Activated CD4-positive, alpha-beta T cell treated with anti-CD3 and anti-CD28 coated beads, Interleukin-2, Interleukin-6, amounts not matched to agents 100 ng/mL and 50 ng/mL, durations not matched to agents 16 hours and 8 hours (primary cell): ENCODE results near the gene SMG1.

Experiments
- DNase-seq: peaks from one replicate; pipeline ENCODE4 v3.0.0-alpha.2; 2020

Gene SMG1

GRCh38 chr16:18842565-18842964 is 83.6 kb downstream of the SMG1 start:
- no peak for DNase-seq

DNA sequence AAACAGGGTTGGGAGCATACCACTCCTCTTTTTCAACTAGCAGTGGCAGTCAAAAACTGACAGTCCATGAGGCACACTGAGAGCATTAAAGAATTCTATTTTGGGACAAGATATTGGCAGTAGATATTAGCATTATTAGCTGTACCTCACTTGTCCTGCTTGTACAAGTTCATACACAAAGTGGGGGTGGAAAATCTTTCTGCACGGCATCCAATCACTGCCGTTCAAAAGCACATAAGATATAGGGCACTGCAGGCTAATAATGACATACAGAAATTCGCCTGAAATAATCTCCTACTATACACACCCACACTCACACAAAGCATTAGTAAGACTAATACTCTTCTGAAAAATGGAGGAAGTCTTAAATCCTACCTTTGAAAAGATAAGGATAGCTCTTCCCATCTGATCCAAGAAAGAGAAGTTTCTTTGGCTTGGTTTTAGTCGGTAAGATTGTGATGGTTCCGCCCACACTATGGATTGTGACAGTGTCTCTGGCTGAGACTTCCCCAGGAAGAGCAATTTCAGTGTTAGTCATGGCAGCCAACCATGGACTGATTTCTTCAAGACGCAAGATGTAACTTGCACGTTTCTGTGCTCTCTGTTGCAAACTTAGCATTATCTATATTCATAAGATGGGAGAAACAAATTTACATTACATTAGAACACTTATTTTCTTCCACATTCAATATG is 84.2 kb downstream of the SMG1 start:
- no peak for DNase-seq

DNA sequence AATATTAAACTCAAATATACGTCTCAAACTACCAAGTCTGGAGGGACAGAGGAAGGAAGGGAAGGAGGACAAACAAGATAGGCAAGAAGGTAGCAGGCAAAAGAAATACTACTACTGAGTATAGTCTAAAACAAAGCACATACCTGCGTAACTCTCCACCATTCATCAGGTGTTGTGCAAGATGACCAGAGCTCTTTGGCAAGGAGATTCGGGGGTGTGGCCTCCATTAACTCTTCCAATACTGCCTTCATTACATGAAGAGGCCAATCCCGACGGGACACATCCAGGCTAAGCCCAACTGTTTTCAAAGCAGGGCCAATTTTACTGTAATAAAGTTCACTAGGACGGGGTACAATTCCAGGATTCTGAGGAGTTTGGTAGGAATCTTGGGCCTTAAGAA is 86.7 kb downstream of the SMG1 start:
- no peak for DNase-seq

- DNase-seq, result peak; percentile 16
These were observed 89.5 kb downstream of the SMG1 start for GRCh38 chr16:18836702-18837101.

DNA sequence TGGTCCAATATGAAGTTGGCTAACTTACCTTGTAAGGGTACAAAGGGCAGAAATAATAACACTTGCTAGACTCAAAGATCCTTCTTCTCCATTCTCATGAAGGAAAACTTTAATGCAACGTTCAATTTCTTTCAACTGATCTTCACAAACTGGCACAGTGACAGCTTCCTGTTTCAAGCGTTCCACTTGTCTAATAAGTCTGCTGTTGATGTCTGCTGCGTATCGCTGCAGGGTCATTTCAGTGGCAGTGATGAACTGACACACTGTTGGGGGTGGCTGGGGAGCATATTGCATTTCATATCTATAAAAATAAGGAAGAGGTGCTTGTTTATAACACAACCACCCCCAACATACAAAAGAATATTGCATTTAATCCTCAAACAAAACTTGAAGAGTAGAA is 91.3 kb downstream of the SMG1 start:
- DNase-seq, result no peak

DNA sequence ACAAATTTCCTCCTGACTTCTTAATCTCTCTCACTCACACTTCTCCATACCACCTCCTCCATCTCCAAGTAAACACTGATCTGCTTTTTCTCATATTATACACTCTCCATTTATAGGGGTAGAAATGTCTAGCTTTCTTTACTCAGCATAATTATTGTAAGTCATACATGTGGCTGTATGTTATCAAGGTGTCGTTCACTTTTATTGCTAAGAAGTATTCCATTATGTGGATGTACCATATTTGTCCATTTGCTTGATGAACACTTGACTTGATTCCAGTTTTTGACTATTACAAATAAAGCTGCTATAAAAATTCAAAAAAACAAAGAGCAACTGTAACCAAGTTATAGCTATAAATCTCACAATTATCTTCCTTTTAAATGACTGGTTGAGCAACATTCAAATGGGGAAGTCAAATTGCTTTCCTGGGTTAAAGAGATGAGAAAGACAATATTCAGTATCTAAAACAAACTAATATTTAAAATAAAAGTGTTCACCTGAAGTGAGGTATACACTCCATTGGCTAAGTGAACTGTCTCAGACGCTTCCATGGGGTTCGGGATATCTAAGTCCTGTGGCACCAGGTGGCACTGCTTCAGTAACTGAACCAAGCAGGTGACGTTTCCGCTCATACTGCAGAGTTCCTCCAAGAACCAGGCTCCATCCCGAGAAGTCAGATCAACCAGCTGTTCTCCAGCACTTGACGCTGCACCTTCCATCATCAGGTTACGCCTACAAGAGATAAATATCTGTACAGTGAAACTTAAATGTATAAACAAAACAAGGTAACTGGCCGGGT is 92.3 kb downstream of the SMG1 start:
- DNase-seq, result no peak

DNA sequence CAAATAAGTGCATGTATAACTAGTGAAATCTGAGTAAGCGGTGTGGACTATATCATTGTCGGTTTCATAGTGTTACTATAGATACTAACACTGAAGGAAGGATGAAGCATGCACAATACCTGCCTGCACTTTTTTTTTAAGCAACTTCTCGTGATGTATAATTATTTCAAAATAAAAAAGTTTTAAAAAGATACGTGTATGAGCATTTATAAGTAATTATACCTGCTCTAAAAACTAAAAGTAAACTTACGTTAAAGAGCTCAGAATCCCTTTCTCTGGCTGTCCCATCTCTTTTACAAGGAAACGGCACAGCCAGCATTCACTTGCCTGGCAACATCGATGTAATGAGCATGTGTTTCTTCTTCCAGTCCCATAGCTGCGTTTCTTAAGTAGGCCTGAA is 93.6 kb downstream of the SMG1 start:
- no peak for DNase-seq

DNA sequence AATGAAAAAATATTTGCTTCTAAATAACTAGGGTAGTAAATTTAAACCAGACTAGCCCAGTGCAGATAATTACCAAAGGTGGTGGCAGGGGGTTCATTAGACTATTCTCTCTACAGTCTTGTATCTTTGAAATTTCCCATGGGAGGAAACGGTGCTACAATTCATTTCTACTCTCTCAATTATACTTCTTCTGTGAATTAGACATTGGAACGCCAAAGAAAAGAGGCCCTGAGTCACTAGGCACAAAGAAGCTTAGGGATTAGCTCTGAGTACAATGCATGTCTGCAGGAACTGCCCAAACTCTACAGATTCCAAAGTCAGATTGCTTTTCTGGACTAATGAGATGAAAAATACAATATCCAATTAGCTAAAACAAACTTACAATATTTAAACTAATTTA is 94.2 kb downstream of the SMG1 start:
- no peak for DNase-seq

DNA sequence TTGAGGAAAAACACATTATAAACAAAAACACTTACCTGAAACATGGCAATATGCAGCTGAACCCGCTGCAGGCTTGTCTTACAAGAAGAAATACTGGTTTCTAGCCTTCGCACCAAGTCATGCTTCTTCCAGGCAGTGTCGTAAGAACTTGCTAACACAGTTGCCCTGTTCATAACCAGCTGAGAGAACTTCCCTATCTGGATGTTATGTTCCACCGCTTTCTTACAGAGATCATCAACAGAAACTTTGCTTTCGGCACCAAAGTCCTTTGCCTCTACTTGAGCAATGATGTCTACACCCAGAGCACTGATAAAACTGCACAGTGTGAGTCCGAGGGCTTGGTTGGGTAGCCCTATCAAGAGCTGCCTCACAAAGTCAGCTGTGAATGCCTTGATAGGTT is 97.0 kb downstream of the SMG1 start:
- no peak for DNase-seq

GRCh38 chr16:18827890-18828289 is 98.3 kb downstream of the SMG1 start:
- peak; percentile 17 for DNase-seq

DNA sequence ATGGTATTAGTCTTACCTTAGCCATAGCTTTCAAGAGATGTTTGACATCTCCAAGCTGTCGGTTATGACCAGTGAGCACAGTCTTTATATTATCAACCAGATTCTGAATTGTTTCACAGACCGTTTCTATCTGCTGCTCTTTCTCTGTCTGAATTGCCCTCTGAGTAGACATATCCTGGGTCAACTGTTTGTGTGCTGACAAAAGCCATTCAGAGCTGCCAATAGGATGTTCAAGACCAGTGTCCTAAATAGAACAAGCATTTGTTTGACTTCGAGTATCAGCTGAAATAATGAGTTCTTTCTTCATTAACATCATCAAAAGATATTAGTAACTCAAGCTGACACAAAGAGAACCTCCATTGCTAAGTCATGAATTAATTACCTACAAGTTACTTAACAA is 109.9 kb downstream of the SMG1 start:
- no peak for DNase-seq

- no peak for DNase-seq
These were observed 114.3 kb downstream of the SMG1 start for GRCh38 chr16:18811925-18812324.

- DNase-seq, result no peak
These were observed 117.0 kb downstream of the SMG1 start for GRCh38 chr16:18809165-18809564.

GRCh38 chr16:18805257-18805773 is 120.9 kb downstream of the SMG1 start:
- DNase-seq, result no peak

DNA sequence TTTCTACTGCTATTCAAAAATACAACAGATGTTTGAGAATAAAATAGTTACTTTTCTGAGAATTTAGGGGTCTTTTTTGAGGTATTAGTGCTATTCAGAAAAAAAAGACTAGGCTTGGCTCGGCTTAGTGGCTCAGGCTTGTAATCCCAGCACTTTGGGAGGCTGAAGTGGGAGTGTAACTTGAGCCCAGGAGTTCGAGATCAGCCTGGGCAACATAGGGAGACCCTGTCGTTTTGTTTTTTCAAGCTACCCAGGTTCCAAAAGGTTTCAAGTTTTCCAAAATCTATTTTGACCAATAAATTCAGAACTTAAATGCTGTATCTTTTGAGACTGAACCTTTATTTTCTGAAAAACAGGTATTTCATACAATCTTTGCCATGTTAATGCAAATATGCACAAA is 121.7 kb downstream of the SMG1 start:
- no peak for DNase-seq

- DNase-seq, result peak; percentile 48
These were observed 122.4 kb downstream of the SMG1 start for GRCh38 chr16:18803569-18804462.

- DNase-seq, result no peak
These were observed 123.4 kb downstream of the SMG1 start for GRCh38 chr16:18802767-18803343.

GRCh38 chr16:18801145-18801972 is 124.8 kb downstream of the SMG1 start, which contains the start of gene ARL6IP1:
ARL6IP1 (minus strand) TSS chr16:18801549; CDS start chr16:18801466, 83 bp downstream.
- peak; percentile 99 for DNase-seq

- DNase-seq, result no peak
These were observed 125.4 kb downstream of the SMG1 start for GRCh38 chr16:18800775-18801144.

DNA sequence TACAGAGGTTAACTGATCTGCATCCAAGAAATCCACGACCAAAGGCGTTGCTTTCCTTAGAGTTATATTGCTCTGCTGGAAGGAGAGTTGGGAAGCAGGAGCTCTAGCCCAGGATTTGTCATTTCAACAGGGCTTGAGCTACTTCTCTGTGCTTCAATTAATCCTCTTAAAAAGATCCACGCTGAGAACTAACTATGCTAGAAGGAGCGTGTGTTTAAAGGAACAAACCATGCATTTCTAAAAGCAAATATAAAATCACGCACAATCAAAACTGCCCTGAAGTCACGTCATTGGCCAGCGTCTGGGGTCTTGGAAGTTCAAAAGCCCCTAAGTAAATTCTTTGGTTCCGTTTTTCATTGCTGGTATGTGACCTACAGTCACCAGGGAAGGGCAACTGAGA is 125.9 kb downstream of the SMG1 start:
- DNase-seq, result no peak

DNA sequence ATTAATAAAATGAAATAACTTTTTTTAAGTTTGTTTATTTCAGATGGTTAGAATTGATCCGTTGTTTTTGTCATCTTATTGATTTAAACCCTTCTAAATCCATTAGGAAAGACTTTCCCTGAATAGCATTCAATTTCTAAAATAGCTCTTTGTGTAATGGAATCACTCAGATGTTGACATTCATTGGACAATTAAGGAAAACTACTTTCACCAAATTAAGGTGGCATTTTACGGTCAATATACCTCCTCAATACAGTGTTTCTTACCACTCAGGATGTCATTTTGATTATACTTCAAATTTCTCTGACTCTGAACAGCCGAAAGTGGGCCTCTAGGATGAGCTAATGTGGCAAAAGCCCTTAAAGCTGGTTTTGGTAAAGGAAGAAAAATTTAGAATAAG is 126.7 kb downstream of the SMG1 start:
- DNase-seq, result no peak

GRCh38 chr16:18797746-18798145 is 128.5 kb downstream of the SMG1 start:
- DNase-seq, result no peak
